Endothelial cell of umbilical vein (primary cell): ENCODE measurements around the gene MVP. TPM values are rescaled to one million over a fixed set of nuclear protein-coding genes. Genes with fewer than 3 reads are reported as not detected.

Experiments used
- BruUV-seq: library from RNA; stranded (reverse); fragments of 400-500 nt; replicated peaks from 2 replicates; lab custom pipeline; 2021; lab: Mats Ljungman, UMichigan
- CTCF ChIA-PET: fragments of 300-600, 350-600 bp; sonication (Branson Sonifier 250); formaldehyde crosslinking; loops from one replicate; lab custom pipeline; 2021; ENCODE audit warnings: antibody characterized with exemption, inconsistent platforms; lab: Charles Lee
- POLR2A ChIA-PET: fragments of 300-600, 350-600 bp; sonication (Branson Sonifier 250); formaldehyde crosslinking; loops from one replicate; lab custom pipeline; 2021; ENCODE audit warnings: antibody characterized with exemption, inconsistent platforms; lab: Charles Lee
- DNase-seq: peaks from one replicate; pipeline ENCODE4 v3.0.0-alpha.2; 2011; ENCODE audit warnings: low read depth, low spot score
- FAIRE-seq: peaks from 2 replicates; lab custom pipeline; 2011; peaks lifted over from hg19 to GRCh38; lab: Jason Lieb, UNC
- H2AFZ ChIP-seq: 2 replicates; pipeline ENCODE4 v1.6.0; 2012; ENCODE audit warnings: low read depth, low read length, control low read depth, inconsistent platforms
- H3K27ac ChIP-seq: 2 replicates; pipeline ENCODE4 v1.5.1; 2011; ENCODE audit warnings: low read depth, mild to moderate bottlenecking, control low read depth, low read length, moderate library complexity; ENCODE audit not compliant: insufficient read depth
- H3K27me3 ChIP-seq, 2 experiments: 2 replicates each; pipeline versions ENCODE4 v1.6.0 to v1.6.1; 2011; ENCODE audit warnings: low read length in 2 of 2, mixed read lengths in 1 of 2; ENCODE audit not compliant: control insufficient read depth in 2 of 2, insufficient read depth in 2 of 2
- H3K36me3 ChIP-seq, 2 experiments: 2 replicates in 1 of 2; 3 replicates in 1 of 2; pipeline ENCODE4 v1.5.1; 2011; ENCODE audit warnings: low read length in 2 of 2, mild to moderate bottlenecking in 1 of 2, moderate library complexity in 1 of 2; ENCODE audit not compliant: control insufficient read depth in 2 of 2, insufficient read depth in 2 of 2; ENCODE audit errors: extremely low read depth in 1 of 2
- H3K4me1 ChIP-seq: 3 replicates; pipeline ENCODE4 v1.5.1; 2011; ENCODE audit warnings: mild to moderate bottlenecking, low read length; ENCODE audit not compliant: control insufficient read depth, insufficient read depth; ENCODE audit errors: extremely low read depth
- H3K4me2 ChIP-seq: 2 replicates; pipeline ENCODE4 v1.6.1; 2011; ENCODE audit warnings: low read length, control low read depth, mixed read lengths; ENCODE audit not compliant: insufficient read depth
- H3K4me3 ChIP-seq, 3 experiments: fragments of 200-600 bp in 1 of 3; sonication (generic), shearing (Covaris generic) in 1 of 3; replicated peaks in 1 of 3; 2 replicates each; pipeline ENCODE4 v1.5.1; 2011 to 2016; ENCODE audit warnings: control low read depth in 3 of 3, low read length in 3 of 3, mild to moderate bottlenecking in 2 of 3, inconsistent platforms in 1 of 3, low read depth in 1 of 3, moderate library complexity in 1 of 3; ENCODE audit not compliant: insufficient read depth in 1 of 3
- H3K79me2 ChIP-seq: 2 replicates; pipeline ENCODE4 v1.6.0; 2012; ENCODE audit warnings: low read length, inconsistent platforms; ENCODE audit not compliant: control insufficient read depth, insufficient read depth
- H3K9ac ChIP-seq: replicated peaks from 2 replicates; pipeline ENCODE3; 2011; ENCODE audit warnings: low read length, control low read depth; ENCODE audit not compliant: insufficient read depth; ENCODE audit errors: extremely low read depth
- H3K9me1 ChIP-seq: replicated peaks from 3 replicates; pipeline ENCODE4 v1.6.0; 2011; ENCODE audit warnings: mild to moderate bottlenecking, low read length; ENCODE audit not compliant: control insufficient read depth, insufficient read depth; ENCODE audit errors: extremely low read depth
- H3K9me3 ChIP-seq: replicated peaks from 2 replicates; pipeline ENCODE4 v1.5.1; 2012; ENCODE audit warnings: low read length, inconsistent platforms; ENCODE audit not compliant: control insufficient read depth, insufficient read depth
- H4K20me1 ChIP-seq: replicated peaks from 2 replicates; pipeline ENCODE3; 2011; ENCODE audit warnings: mild to moderate bottlenecking, low read length; ENCODE audit not compliant: control insufficient read depth, insufficient read depth; ENCODE audit errors: extremely low read depth
- CTCF ChIP-seq, 2 donors: IDR thresholded peaks; 1 replicate in 1 of 2; 2 replicates in 1 of 2; pipeline ENCODE4 v1.5.1; 2011; ENCODE audit warnings: low read length in 2 of 2, mild to moderate bottlenecking in 2 of 2, moderate library complexity in 2 of 2, control low read depth in 1 of 2, inconsistent platforms in 1 of 2, low read depth in 1 of 2; ENCODE audit not compliant: insufficient read depth in 1 of 2; ENCODE audit errors: extremely low read depth in 1 of 2
- EZH2 ChIP-seq: IDR thresholded peaks from 2 replicates; pipeline ENCODE4 v1.6.1; 2012; ENCODE audit warnings: borderline replicate concordance, low read depth, mild to moderate bottlenecking, moderate library complexity, low read length, inconsistent platforms; ENCODE audit not compliant: severe bottlenecking
- GATA2 ChIP-seq: IDR thresholded peaks from 2 replicates; pipeline ENCODE4 v1.7.0; 2011; ENCODE audit warnings: low read depth, mild to moderate bottlenecking, moderate library complexity, mixed read lengths, low read length; ENCODE audit not compliant: insufficient read length, insufficient read depth
- MAX ChIP-seq: IDR thresholded peaks from 2 replicates; pipeline ENCODE4 v1.6.1; 2011; ENCODE audit not compliant: insufficient read depth, insufficient read length
- MYC ChIP-seq: IDR thresholded peaks from one replicate; pipeline ENCODE4 v1.6.1; 2011; ENCODE audit warnings: mild to moderate bottlenecking, low read depth, low read length
- POLR2A ChIP-seq: IDR thresholded peaks from 2 replicates; pipeline ENCODE4 v1.6.1; 2012; ENCODE audit warnings: low read depth, mild to moderate bottlenecking, control low read depth, low read length
- POLR2AphosphoS5 ChIP-seq: IDR thresholded peaks from 2 replicates; pipeline ENCODE4 v1.6.1; 2012; ENCODE audit warnings: low read depth, mild to moderate bottlenecking, control low read depth, low read length, moderate library complexity; ENCODE audit not compliant: insufficient read depth
- dilution Hi-C: fragments of 300-500 bp; cut with MboI; formaldehyde crosslinking; loops from one replicate; pipeline ENCODE4 v1.15.0; 2019; ENCODE audit warnings: low sequenced_read_pairs; ENCODE audit not compliant: extremely low pct_ligation_motif_present
- intact Hi-C: fragments of 100-400 bp; cut with micrococcal nuclease; formaldehyde crosslinking; loops from one replicate; pipeline ENCODE4 v1.10.0; 2022
- polyA plus RNA-seq, 4 experiments: library from polyadenylated mRNA; depleted of rRNA in 3 of 4; stranded (reverse) in 3 of 4; unstranded in 1 of 4; fragments of >200 nt; gene quantifications; 2 replicates each; pipeline versions ENCODE4 v1.2.1 to v1.2.3, GENCODE V29; 2011 to 2012; ENCODE audit warnings: missing spikeins in 1 of 4
- total RNA-seq: library from RNA; stranded (reverse); gene quantifications from 2 replicates; pipeline ENCODE4 v1.2.3, GENCODE V29; 2021

MVP gene
- total and polyA plus RNA-seq, 2 donors (not counting 3 experiments of a cell fraction or from before 2014, with no cell fraction given) = 49.8 to 118 TPM

GRCh38 chr16:29858974-29859373, 38.7 kb downstream of the MVP start:
- BruUV-seq = no TSS peak
- Histone ChIP-seq H3K4me1 (peaks cover 7% of the 10 kb centered on the region), H3K9me1 (no peaks in the 10 kb centered on the region), H3K27ac (no peak overlapping the region), H3K9me3 (no peaks in the 10 kb centered on the region), H3K9ac (no peak overlapping the region), H3K79me2 (peaks cover 14% of the 10 kb centered on the region), H3K27me3 (no peaks in the 10 kb centered on the region), H2AFZ (no peak overlapping the region), H3K4me3 (no peak overlapping the region), H3K36me3 (peaks cover 0 to 19% of the 10 kb centered on the region in 2 experiments), H3K4me2 (no peak overlapping the region), H4K20me1 (no peaks in the 10 kb centered on the region)
- intact Hi-C loops (no loop called here), dilution Hi-C loops (no loop called here)
- CTCF ChIA-PET = no interaction called here
- POLR2A ChIA-PET = no interaction called here
- FAIRE-seq (no peak), DNase-seq (no peak)
- TF ChIP-seq MYC (no peak), POLR2AphosphoS5 (no peak), MAX (no peak), POLR2A (no peak), GATA2 (no peak), EZH2 (no peak), CTCF (IDR thresholded peaks at IDR 0.05; ENCODE audit: extremely low read depth in 1 of 2, insufficient read depth in 1 of 2, low read depth in 1 of 2, low read length in 2 of 2) (no peak)
